NCI-H1694 (cell line): ENCODE measurements around the gene HACD3.
"Not testable (repeated sequence)": the region's sequence is repeated elsewhere in the genome, so short reads cannot be mapped to it uniquely, and the experiment has no call there.

Source experiments
- DNase-seq: peaks from one replicate; lab custom pipeline; 2025; lab: John Stamatoyannopoulos, UW

Gene HACD3

GRCh38 chr15:65599677-65600076, 69.4 kb downstream of the HACD3 start:
- DNase-seq, result no peak

GRCh38 chr15:65603134-65603533, 72.9 kb downstream of the HACD3 start:
- DNase-seq, result no peak

- DNase-seq, result no peak
Measured at GRCh38 chr15:65603559-65603958, 73.3 kb downstream of the HACD3 start.

GRCh38 chr15:65610871-65611718, 80.8 kb downstream of the HACD3 start, which contains the start of gene INTS14:
Gene INTS14 (minus strand): TSS chr15:65611131. CDS start chr15:65607380, 3,751 bp downstream.
- DNase-seq, result peak; percentile 92

GRCh38 chr15:65611888-65612615, 81.8 kb downstream of the HACD3 start:
- DNase-seq, result no peak

- DNase-seq, result no peak
Measured at GRCh38 chr15:65612616-65612946, 82.3 kb downstream of the HACD3 start.

GRCh38 chr15:65612949-65613744, 82.9 kb downstream of the HACD3 start:
- no peak for DNase-seq

GRCh38 chr15:65615887-65616286, 85.6 kb downstream of the HACD3 start:
- not testable (repeated sequence) for DNase-seq

GRCh38 chr15:65618560-65619109, 88.4 kb downstream of the HACD3 start:
- DNase-seq, result no peak

- DNase-seq, result no peak
Measured at GRCh38 chr15:65619626-65620290, 89.5 kb downstream of the HACD3 start.

- no peak for DNase-seq
Measured at GRCh38 chr15:65620833-65621232, 90.6 kb downstream of the HACD3 start.

GRCh38 chr15:65621638-65622037, 91.4 kb downstream of the HACD3 start, which contains the start of gene SLC24A1:
Gene SLC24A1 (plus strand): TSS chr15:65621938. CDS start chr15:65624081, 2,143 bp downstream.
- DNase-seq, result no peak

GRCh38 chr15:65623103-65623502, 92.8 kb downstream of the HACD3 start:
- DNase-seq, result no peak

- DNase-seq, result no peak
Measured at GRCh38 chr15:65626856-65627255, 96.6 kb downstream of the HACD3 start.
